ENCODE results near the gene AQP9.
"Not testable (repeated sequence)": the region's sequence is repeated elsewhere in the genome, so short reads cannot be mapped to it uniquely, and the experiment has no call there.

AQP9 gene

DNA sequence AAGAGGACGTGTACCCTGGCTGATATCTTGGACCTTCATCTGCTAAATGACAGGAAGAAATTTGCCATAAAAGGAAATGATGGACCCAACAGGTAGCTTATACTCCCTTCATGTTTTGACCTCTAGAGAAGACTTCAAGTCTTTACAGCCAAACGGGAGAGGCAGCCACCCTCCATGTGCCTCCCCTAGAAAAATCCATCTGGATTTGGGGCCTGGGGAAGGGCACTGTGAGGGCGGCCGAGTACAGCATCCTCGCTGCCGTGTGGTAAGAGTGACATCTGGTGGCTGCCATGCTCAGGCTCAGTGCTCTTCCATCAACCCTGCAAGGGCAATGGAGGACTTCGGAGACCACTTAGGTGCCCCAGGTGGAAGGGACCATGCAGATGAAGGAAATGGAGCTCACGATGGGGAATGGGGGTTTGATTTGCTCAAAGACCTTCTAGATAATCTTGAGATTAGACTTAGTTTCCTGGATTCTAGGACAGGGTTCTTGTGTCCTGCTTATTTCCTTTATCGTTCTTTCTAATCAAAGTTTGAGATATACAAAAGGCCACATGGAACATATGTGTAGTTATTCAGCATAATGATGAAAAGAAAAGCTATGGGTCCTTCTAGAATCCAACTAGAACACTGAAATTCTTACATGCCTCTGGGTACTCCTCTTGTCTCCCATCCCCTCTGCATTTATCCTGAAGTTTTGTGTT, 44.4 kb downstream of the AQP9 start:
- DNase-seq, result peak; percentile 5

DNA sequence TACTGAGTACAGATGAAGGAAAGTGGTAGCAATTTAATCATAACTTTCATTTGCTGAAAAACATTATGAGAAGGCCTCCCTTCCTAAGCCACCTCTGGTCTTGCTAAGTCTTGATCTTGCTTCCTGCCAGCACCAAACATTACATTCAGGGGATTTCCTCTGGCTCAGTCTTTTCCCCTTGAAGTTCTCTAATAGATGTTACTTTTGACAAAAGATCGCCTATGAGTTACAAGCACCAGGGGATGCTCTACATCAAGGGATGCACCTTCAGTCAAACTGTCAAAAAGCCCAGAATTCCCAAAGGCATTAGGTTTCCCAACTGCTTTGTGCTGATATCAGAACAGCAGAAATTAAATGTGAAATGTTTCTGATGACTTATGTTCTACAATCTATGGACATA, 47.3 kb downstream of the AQP9 start:
- DNase-seq, result no peak

DNA sequence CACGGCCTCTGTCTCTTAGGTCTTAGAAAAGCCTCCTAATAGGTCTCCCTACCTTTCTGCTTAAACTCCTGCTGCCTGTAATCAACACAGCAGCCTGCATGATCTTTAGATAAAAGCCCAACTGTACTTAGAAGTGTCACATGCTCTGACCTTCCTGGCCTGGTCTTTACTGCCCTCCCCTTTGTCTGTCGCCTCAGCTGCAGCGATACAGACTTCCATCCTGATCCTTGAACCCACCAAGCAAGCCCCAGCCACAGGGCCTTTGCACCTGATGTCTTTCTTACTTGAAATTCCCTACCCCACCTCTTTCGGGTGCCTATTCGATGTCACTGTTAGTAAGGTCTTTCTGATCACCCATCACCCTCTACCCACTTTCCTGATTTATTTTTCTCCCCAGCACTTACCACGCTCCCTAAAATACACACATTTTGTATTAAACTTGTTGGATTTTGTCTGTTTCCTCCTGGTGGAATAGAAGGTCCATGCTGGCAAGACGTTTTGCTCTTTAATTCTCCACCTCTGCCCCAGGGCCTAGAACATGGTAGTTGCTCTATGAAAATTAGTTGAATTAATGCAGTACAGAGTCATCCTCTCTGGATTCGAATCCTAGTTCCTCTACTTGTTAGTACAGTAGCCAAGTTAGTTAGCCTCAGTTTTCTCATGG, 51.1 kb downstream of the AQP9 start:
- DNase-seq, result no peak

DNA sequence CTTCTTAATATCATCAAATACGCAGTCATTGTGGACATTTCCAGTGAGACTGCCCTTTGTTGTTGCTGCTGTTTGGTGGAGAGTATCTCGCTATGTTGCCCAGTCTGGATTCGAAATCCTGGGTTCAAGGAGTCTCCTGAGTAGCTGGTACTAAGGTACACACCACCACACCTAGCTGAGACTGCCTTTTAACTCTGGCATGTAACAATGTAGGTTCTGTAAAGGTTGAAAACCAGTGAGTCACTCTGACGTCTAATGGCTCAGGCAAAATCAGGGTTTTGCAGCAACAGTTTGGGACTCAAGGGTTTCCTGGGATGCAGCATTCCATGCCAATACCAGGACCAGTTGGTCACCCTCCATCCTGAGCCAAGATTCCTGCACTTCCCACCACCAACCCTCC, 52.2 kb downstream of the AQP9 start:
- no peak for DNase-seq

DNA sequence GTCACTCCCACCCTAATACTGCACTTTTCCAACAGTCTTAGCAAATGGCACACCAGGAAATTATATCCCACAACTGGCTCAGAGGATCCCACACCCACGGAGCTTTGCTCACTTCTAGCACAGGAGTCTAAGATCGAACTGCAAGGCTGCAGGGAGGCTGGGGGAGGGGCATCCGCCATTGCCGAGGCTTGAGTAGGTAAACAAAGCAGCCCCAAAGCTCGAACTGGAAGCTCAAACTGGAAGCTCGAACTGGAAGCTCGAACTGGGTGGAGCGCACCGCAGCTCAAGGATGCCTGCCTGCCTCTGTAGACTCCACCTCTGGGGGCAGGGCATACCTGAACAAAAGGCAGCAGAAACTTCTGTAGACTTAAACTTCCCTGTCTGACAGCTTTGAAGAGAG, 55.5 kb downstream of the AQP9 start:
- not testable (repeated sequence) for DNase-seq

DNA sequence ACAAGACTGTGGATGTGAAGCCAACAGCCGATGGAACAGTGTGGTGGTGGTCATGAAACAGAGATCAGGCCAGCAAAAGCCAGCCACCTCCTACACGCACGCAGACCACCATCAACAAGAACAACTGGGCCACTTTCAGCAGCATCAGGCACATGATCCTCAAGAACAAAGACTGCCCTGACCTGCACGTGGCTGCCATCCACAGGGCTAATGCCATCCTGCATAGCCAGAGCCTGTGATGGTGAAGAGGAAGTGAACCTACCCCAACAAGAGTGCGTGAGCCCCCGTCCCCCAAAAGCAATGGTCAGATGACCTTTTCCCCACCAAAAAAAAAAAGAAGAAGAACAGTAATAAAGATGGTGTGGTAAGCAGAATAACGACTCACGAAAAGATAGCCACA, 62.6 kb downstream of the AQP9 start:
- no peak for DNase-seq

DNA sequence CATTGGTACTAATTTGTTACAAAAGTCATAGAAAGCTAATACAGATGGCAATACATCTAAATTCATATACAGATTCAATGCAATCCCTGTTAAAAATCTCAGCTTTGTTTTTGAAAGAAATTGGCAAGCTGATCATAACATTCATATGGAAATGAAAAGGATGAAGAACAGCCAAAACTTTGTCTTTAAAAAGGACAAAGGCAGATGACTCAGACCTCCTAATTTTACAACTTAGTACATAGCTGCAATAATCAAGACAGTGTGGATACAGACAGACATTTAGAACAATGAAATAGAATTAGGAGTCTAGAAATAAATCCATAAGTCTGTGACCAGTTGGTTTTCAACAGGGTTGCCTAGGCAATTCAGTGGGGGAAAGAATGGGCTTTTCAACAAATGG, 63.3 kb downstream of the AQP9 start:
- DNase-seq, result no peak

DNA sequence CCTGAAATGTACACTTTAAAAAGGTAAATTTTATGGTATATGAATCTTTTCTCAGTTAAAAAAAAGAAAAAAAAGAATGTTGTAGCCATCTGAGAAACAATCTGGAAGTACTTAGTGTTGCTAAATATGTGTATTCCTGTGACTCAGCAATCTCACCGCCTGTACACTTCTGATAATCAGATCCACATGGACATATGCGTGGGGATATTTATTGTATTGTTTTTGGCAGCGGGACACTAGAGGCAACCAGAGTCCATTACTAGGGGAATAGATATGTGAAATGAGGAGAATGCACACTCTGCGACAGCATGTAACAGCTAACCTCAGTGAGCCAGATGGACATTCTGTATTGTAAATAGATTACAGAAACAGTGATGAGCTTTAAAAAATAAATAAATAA, 65.4 kb downstream of the AQP9 start:
- DNase-seq, result no peak

DNA sequence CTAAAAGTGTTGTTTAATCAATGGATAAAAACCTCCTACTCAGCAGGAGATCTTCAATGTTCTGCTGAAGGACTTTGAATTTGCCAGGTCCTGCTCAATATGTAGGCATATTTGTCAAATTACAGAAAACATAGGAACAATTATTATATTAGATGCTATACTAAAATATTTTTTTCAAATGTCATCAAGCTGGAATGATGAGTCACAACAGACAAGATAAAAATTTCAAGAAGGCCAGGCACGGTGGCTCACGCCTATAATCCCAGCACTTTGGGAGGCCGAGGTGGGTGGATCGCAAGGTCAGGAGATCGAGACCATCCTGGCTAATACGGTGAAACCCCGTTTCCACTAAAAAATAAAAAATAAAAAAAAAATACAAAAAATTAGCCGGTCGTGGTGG, 68.0 kb downstream of the AQP9 start:
- no peak for DNase-seq

DNA sequence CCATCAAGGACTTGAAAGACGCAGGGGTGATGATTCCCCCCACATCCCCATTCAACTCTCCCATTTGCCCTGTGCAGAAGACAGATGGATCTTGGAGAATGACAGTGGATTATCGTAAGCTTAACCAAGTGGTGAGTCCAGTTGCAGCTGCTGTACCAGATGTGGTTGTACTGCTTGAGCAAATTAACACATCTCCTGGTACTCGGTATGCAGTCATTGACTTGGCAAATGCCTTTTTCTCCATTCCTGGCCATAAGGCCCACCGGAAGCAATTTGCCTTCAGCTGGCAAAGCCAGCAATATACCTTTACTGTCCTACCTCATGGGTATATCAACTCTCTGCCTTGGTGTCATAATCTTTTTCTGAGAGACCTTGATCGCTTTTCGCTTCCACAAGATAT, 70.0 kb downstream of the AQP9 start:
- DNase-seq, result not testable (repeated sequence)

DNA sequence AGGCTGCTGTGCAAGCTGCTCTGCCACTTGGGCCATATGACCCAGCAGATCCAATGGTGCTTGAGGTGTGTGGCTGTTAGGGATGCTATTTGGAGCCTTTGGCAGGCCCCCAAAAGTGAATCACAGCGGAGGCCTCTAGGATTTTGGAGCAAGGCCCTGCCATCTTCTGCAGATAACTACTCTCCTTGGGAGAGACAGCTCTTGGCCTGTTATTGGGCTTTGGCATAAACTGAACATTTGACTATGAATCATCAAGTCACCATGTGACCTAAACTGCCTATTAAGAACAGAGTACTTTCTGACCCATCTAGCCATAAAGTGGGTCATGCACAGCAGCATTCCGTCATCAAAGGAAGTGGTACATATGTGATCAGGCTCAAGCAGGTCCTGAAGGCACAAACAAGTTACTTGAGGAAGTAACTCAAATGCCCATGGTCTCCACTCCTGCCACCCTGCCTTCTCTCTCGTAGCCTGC, 70.9 kb downstream of the AQP9 start:
- DNase-seq, result peak; percentile 52

DNA sequence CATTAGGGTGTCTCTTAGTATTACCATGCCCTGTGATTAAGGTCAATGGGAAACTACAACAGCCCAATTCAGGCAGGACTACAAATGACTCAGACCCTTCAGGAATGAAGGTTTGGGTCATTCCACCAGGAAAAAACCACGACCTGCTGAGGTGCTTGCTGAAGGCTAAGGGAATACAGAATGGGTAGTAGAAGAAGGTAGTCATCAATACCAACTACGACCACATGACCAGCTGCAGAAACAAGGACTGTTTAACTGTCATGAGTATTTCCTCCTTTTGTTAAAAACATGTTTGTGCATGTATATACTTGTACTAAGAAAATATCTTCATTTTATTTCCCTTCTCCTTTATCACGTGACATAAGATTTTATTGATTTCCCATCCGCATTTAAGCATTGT, 71.8 kb downstream of the AQP9 start:
- DNase-seq, result not testable (repeated sequence)

DNA sequence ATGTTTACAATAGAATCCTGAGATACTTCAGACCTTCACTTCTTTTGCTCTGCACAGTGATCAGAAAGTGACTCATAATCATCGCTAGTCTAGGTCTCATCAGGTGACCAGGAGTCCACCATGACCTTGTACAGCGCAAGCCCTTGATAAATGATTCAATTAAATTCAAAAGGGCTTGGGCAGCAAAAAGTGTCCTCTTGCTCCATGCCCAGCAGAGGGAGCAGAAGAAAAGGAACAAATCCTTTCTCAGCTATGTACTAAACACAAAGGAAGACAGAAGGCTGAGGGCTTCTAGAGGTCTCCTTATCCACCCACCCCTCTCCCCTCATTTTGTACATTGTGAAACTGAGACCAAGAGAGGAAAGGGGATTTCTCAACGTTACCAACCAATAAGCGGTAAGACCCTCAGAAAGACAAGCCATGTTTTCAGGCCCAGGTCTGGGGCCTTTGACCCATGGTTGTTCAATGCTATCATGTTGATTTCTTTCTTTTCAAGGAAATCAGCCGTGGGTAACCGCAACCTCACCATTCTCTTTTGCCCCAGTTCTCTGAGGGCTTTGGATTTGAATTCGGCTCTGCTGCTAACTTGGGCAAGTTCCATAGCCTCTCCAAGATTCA, 74.8 kb downstream of the AQP9 start:
- no peak for DNase-seq

DNA sequence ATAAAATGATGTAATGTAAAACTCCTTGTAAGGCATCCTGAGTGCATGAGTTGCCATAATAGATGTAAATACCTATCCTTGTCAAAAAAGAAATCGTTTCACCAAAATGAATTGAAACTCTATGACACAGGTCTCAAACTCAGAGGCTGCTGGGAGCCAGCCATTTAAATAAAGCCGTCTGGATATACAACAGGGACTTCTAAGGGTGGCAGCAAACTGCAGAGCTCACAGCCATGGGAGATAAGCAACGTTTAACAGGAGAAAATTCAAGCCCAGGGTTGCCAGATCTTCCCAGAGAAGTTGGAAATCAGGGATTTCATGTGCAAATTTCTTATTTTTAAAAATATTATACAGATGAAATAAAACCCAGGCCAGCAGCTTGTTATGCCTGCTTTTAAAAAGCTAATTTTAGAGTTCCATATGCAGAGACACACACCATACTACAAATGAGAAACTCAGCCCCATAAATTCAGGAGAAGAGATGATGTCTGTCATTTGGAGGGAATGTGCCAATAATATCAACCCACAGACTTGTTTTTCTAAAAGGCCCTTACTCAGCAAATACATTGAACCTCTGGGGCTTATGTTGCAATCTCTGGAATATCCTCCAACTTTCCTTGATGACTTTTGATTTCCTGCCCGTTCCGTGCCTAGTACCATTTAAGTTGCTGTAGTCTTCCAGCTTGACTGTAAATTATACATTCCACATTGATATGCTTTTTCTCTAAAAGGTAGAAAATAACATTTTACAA, 75.6 kb downstream of the AQP9 start:
- DNase-seq, result no peak

DNA sequence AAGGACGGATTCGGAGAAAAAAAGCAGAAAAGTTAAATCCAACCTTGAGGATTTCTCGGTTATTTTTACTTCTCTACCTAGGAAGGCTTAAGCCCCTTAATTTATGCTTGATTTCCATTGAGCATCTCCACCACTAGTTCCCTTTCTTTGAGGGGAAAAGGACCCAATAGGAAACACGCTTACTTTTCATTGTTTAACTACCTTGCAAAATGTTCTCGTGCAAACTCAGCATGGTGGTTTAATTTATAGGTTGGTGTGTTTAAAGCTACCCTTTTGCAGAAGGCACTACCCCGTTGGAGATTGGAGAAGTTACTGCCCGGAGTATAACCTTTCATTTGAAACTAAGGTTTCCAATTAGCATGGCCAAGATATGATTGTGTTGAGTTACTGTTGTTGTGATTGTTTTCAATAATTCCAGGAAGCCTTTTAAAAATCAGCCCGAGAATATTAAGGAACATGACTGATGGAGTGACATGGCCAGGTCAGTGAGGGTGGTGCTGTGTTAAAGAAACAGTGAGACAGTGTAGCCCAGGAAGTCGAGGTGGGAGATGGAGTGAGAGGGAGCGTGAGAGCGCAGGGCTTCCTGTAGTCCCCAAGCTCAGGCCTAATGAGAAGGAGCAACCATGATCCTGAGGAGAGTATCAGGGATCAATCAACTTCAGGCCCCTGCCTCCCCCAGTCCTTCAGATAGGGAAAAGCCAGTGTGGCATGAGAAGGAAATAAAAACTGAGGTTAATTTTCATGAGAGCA, 76.6 kb downstream of the AQP9 start:
- no peak for DNase-seq

DNA sequence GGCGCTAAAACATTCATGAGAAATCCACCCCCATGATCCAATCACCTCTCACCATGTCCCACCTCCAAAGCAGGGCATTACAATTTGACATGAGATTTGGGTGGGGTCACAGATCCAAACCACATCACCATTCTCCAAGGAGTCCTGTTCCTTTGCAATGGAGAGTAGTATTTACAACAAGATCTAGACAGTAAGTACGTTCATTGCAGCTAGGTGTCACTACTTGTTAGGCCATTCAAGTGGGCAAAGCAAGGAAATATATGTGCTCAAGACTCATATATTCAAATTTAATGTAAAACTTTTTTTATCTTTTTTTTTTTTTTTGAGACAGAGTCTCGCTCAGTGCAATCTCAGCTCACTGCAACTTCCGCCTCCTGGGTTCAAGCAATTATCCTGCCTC, 79.3 kb downstream of the AQP9 start:
- DNase-seq, result no peak

DNA sequence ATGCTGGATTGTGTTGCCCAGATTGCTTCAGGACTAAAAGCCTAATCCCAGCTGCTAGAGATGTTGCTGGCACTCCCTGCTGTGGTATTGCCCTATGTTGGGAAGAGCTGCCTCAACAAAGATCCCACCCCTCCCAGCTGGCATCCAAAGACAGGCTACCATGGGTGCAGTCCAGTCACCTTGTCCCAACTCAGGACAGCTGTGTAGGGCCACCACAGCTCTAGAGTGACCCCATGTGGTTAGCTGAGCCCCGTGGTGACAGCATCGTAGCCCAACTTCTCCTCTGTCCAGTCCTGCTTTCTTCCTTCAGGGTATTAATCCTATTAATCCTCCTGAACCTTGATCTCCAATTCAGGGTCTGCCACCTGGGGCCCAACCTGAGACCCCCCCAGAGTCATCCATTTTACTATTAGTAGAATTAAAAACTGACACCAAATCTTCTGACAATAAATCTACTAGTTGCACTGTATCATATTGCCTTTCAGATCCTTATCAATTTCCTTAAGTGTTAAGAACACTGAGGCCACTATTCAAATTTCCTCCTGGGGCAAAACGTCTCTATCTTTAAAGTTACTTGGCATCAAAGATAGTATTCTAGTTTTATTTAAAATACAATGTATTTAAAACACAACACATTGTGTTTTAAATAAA, 83.5 kb downstream of the AQP9 start:
- peak; percentile 5 for DNase-seq

DNA sequence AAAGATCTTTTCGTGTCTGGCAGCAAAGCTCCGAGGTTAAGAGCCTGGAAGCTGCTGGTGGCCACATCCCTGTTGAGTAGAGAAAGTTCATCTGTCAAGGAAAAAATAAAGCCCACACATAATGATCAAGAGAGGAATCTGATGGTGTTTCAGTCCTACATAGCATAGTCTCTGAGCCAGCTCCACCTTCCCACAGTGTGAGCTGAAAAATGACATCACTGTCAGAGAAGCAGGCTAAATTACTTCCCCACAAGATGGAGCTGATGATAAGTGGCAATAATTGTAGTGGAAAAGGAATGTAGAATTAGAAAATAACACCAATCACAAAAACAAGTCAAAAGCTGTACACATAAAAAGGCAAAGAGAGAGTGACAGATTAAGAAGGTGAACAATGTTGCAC, 84.5 kb downstream of the AQP9 start:
- no peak for DNase-seq

DNA sequence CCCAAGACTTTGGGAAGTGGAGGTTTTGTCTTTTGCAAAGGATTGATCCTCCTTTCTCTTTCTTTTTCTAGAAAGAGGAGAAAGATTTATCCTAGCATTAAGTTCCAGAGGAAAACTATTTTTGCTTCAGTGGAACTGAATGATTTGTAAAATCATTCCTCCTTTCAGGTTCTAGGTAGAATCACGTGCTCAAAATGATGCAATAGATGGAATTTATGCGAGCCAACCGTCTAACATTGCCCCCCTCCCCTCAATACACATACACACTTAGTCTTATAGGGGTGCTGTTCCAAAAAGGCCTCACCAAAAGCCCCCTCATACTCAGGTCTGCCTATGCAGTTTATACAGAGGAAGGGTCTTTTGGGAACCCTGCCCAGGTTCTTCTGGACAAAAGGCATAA, 85.3 kb downstream of the AQP9 start:
- no peak for DNase-seq

DNA sequence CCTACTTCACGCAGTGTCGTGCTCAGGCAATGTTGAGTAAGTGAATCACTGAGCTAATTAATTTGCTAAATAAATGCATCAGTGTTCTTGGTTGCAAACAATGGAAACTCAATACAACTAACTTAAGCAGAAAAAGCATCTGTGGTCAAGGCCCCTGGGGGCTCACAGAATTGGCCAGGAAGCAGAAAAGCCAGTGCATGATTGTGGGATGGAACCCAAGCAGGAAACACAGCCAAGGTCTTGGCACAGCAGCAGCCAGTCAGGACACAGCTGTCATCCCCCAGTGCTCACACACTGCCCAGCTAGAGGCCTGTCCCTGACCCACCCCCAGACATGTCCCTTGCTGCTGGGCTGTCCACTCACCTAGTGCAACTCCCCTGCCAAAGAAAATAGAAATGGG, 85.9 kb downstream of the AQP9 start:
- DNase-seq, result no peak

DNA sequence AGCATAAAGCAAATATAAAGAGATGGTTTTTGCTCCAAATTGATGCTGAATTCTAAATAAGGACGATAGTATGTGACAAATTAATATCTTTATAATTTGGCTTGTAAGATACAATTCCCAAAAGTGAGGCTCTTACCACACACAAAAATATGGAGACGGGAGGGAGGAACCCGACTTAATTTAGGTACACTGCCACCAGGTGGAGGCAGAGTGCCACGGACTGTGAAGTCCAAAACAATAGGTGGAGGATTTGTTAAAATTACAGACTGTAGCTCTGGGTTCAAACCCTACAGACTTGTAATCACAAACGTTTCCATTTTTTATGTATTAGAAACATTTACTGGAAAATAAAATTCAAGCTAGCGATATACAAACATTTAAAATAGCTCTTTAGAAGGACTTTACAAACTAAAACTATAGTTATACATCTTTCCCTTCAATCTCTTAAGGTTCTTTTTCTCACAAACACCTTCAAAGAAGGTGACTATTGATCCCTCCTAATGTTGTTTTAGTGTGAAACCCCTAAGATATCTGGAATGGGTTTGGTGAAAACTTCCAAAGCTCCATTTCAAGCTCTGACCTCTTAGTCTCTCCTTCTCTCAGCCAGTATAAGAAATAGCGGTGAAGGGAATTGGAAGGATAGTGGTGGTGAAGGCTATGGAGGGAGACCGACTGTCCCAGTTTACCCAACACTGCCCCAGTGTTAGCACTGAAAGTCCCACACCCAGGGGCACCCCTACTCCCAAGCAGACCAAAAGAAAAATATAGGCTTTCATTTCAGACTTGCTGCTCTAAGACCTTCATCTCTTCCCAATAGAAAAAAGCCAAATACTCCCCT, 89.7 kb downstream of the AQP9 start:
- peak; percentile 56 for DNase-seq

Measured in CD4-positive, alpha-beta T cell treated with Interferon gamma for 1 hour (primary cell).